HG03095 (cell line): ENCODE measurements around the gene CUL2.

Experiments
- ATAC-seq: cut with Tn5 transposase; IDR thresholded peaks from one replicate; pipeline ENCODE4 v1.9.1; 2021; ENCODE audit warnings: moderate library complexity; ENCODE audit not compliant: unreplicated experiment

CUL2 gene

DNA sequence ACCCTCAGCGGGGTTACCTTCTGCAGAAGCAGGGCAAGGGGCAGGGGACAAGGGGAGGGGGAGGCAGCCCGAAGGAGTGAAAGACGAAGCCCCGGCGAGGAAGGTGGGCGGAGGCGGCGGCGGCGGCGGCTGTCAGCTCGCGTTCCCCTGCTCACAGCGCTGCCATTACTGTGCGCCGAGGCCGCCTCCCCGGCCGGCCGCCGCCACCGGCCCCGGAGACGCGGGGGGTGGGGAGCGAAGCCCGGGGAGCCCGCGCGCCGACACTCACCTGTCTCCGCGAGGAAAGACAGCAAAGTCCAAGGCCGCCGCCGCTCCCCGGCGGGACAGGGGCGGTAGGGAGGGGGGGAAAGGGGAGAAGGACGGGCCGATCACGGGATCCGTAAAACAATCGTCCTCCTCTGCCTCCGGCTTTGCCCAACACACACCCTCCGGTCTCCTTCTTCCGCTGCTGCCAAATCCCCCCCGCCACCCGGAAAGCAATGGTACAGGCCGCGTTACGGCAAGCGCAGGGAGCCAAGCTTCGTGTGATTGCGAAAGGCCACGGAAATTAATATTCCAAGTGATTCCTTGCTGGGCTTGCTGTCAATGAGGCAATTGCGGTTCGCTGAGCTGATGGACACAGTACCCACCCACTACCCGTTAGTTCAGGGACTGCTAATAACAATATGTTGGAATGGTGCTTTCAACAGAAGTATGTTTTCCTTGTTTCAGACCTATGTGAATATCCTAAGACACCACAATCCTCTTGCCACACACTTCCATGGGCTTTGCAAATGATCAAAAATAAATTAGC is at the start of gene CUL2:
Gene CUL2 (minus strand): TSS at position 180 of the 793 bp plus-strand sequence. CDS start 19,024 bp downstream, outside the sequence.
- peak; percentile 94 for ATAC-seq

DNA sequence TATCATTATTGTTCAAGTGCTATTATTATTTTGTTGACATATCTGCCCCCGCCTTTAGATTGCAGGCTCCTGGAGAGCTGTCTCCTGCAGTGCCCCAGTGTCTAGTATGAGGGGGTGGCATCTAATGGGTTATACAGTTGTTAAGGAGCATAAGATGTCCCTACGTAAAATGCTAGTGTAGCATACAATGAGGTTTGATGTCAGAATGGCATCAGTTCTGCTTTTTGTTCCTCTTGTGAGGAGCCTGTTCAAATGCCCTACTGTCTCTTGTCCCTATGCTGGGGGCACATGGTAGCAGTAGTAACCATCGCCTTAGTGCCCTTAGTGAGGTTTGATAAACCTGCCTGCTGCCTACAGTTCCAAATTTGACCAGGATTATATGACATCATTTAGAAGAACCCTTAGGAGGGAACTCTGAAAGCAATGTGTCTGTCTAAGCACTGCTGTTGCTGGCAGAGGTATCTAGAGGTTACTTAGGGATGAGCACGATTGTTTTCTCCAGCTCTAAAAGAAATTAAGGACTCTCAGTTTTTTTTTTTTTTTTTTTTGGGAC is 46.2 kb upstream of the CUL2 start:
- ATAC-seq = peak; percentile 50

- no peak for ATAC-seq
Measured at GRCh38 chr10:35135861-35136260, 45.7 kb upstream of the CUL2 start.

GRCh38 chr10:35133586-35133985 is 43.4 kb upstream of the CUL2 start:
- no peak for ATAC-seq

DNA sequence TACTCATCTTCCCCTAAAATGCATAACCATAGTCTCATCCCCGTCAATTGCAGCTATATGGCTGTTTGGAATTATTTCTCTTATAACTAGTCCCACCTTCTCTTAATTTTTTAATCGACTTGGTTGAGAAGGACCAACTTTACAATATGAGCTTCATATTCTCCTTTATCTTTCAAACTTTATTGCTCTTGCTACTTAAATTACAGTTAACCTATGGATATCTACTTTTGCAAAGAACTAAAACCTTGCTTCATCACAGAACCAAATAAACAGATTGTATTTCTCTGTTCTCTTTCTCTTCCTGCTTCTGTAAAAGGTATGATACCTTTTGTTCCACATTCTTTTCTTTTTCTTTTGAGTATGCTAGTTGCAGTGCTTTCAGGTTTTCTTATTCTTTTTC is 42.6 kb upstream of the CUL2 start:
- no peak for ATAC-seq

- no peak for ATAC-seq
Measured at GRCh38 chr10:35130663-35131062, 40.5 kb upstream of the CUL2 start.

DNA sequence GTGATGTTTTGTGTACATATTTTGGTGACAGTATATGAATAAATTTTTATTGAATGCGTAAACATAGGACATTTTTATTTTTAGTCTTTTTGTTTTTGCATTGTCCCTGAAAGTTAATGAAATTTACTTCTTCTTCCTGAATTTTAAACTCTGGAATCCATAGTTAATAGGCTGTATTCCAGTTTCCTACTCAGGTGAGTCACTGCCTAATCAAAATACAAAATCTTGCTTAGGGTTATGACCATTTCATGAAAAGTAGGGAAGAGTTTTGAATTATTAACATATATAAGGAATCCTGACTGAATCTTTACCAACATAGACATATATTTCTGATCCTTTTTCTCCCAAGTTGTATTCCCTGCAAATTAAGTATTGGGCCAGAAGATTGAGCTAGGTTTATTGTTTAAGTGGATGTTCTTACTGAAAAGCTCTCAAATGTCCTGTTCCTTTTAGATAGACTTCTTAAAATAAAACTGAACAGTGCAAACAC is 39.1 kb upstream of the CUL2 start:
- no peak for ATAC-seq

DNA sequence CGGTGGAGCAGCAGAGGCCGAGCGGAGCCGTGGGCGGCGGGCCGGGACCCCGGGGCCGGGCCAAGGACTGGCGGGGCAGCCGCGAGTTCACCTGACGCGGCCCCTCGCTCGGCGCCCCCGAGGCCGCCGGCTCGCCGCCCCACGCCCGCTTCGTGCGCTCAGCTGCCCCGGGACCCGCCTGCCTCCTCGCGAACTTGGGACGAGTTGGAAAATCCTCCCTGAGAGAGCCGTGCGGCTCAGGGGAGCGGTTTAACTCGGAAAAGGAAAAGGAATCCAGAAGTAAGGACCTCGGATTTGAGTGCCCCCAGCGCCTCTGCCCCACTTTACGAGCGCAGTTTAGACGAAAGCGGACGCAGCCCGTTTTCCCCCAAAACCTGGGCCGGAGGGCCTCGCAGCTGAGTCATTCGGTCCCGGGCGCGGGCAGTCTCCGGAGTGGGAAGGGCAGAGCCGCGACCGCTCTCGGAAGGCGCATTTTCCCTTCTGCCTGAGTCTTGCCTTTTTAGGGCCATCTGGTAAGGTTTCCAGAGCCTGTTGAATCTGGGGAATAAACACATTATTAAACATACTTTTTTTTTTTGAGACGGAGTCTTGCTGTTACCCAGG is 37.2 kb upstream of the CUL2 start:
- ATAC-seq = peak; percentile 14

GRCh38 chr10:35126530-35127288 is 36.6 kb upstream of the CUL2 start, which contains the start of gene CREM:
CREM (plus strand) TSS chr10:35126846; CDS start chr10:35137836, 10,990 bp downstream.
- peak; percentile 67 for ATAC-seq

DNA sequence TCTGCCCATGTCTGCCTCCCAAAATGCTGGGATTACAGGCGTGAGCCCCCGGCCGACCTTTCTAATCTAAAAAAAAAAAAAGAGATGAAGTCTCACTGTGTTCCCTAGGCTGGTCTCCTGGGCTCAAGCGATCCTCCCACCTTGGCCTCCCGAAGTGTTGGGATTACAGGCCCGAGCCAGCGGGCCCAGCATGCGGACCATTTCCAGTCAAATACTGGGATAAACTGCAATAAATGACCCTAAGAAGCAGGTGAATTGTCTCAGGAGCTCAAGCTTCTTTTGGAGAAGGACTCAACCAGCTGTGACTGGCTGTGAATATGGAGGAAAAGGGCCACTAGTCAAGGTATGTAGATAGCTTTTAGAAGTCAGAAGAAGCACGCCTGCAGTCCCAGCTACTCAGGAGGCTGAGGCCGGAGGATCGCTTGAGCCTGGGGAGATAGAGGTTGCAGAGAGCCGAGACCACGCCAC is 36.0 kb upstream of the CUL2 start:
- ATAC-seq = no peak

- no peak for ATAC-seq
Measured at GRCh38 chr10:35124540-35124939, 34.4 kb upstream of the CUL2 start.

- ATAC-seq = no peak
Measured at GRCh38 chr10:35119378-35119777, 29.2 kb upstream of the CUL2 start.

GRCh38 chr10:35112571-35112970 is 22.4 kb upstream of the CUL2 start:
- no peak for ATAC-seq

DNA sequence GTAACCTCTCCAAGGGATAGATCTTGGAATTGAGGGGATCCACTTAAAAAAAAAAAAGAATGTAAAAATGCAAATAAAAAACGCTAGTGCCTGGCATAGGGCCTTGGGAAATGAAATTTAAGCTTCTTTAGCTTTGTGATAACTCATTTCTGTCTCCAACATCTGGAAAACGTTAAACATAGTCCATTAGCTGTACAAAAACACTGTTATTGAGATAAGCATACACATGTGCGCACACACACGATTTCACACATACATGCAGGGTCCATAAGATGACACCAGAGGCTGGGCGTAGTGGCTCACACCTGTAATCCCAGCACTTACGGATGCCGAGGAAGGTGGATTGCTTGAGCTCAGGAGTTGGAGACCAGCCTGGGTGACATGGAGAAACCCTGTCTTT is 13.7 kb upstream of the CUL2 start:
- no peak for ATAC-seq

DNA sequence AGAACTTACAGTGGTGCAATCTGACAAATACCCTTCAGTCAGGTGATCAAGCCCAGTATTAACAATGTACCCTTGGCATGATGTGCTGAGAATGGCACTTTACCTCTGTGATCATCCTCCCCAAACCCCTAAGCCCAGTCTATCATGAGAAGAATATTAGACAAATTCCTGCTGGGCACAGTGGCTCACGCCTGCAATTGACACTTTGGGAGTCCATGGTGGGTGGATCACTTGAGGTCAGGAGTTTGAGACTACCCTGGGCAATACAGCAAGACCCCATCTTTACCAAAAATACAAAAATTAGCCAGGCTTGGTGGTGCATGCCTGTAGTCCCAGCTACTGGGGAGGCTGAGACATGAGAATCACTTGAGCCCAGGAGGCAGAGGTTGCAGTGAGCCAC is 7.4 kb upstream of the CUL2 start:
- no peak for ATAC-seq

DNA sequence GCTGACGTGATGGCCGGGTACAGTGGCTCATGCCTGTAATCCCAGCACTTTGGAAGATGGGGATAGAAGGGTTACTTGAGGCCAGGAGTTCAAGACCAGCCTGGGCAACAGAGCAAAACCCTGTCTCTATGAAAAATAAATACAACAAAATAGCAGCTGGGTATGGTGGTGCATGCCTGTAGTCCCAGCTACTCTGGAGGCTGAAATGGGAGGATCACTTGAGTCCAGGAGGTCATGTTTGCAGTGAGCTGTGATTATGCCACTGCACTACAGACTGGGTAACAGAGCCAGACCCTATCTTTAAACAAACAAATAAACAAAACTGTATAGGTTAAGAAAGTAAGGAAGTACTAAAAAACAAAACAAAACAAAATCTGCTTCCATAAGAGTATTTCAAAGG is 6.2 kb upstream of the CUL2 start:
- ATAC-seq = no peak

DNA sequence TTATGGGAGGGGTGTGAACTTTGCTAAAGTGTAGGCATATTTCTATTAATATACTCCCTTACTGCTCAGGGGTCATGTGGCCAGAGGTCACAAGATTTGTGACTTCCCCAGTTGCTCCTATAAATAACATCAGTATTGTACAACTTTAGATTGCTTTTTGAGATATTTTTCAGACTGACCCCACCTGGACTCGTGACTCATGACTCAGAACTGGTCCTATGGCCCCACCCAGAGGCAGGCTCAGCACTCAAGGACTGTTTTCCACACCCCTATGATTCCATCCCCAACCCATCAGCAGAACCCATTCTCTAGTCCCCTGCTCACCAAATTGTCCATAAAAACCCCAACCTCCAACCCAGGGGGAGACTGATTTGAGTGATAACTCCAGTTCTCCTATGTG is 2.7 kb upstream of the CUL2 start:
- no peak for ATAC-seq

- no peak for ATAC-seq
Measured at GRCh38 chr10:35091994-35092790, 2.1 kb upstream of the CUL2 start.

GRCh38 chr10:35089611-35090161 is 455 bp downstream of the CUL2 start:
- ATAC-seq = peak; percentile 11

GRCh38 chr10:35083242-35083641 is 6.9 kb downstream of the CUL2 start:
- ATAC-seq = no peak
